Measurements from ENCODE around the gene PGS1.
A peak's percentile ranks its signal among the peaks of the same experiment; 100 is the strongest.
"Not testable (repeated sequence)": the region's sequence is repeated elsewhere in the genome, so short reads cannot be mapped to it uniquely, and the experiment has no call there.

PGS1 gene, protein sequence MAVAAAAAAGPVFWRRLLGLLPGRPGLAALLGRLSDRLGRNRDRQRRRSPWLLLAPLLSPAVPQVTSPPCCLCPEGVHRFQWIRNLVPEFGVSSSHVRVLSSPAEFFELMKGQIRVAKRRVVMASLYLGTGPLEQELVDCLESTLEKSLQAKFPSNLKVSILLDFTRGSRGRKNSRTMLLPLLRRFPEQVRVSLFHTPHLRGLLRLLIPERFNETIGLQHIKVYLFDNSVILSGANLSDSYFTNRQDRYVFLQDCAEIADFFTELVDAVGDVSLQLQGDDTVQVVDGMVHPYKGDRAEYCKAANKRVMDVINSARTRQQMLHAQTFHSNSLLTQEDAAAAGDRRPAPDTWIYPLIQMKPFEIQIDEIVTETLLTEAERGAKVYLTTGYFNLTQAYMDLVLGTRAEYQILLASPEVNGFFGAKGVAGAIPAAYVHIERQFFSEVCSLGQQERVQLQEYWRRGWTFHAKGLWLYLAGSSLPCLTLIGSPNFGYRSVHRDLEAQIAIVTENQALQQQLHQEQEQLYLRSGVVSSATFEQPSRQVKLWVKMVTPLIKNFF

DNA sequence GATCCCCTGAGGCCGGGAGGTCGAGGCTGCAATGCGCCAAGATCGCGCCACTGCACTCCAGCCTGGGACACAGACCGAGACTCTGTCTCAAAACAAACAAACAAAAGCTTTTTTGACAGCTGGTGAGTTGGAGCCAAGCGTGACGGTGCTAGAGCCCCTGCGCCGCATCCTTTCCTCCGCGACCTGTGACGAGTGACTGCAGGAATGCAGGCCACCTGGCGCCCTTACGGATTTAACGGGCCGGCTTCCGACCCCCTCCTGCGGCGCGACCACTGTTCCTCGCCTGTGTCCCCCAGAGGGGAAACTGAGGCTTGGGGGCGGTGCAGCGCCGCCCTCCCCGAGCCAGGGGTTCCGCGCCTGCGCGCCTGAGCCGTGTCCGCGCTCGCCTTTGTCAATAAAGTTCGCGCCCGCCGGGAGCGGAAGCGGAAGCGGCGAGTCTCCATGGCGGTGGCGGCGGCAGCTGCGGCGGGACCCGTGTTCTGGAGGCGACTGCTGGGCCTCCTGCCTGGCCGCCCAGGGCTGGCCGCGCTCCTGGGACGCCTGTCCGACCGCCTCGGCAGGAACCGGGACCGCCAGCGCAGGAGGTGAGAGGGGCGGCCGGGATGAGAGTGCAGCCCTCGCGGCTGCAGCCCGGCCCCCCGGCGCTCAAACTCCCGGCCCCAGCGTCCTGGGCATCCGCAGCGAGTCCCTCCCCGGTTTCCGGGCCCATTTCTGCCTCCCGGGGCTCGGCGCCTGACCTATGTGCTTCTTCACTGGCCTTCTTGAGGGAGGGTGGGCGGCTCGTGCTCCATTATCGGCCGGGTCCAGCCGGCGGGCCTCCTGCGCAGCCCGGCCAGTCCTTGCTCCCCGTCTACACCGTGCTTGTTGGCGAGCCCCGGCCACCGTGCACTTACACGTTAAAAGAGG is at the start of gene PGS1:
PGS1 (plus strand) TSS at position 425 of the 906 bp plus-strand sequence; CDS start at position 442, 17 bp downstream.
- peak; percentile 85 for DNase-seq

DNA sequence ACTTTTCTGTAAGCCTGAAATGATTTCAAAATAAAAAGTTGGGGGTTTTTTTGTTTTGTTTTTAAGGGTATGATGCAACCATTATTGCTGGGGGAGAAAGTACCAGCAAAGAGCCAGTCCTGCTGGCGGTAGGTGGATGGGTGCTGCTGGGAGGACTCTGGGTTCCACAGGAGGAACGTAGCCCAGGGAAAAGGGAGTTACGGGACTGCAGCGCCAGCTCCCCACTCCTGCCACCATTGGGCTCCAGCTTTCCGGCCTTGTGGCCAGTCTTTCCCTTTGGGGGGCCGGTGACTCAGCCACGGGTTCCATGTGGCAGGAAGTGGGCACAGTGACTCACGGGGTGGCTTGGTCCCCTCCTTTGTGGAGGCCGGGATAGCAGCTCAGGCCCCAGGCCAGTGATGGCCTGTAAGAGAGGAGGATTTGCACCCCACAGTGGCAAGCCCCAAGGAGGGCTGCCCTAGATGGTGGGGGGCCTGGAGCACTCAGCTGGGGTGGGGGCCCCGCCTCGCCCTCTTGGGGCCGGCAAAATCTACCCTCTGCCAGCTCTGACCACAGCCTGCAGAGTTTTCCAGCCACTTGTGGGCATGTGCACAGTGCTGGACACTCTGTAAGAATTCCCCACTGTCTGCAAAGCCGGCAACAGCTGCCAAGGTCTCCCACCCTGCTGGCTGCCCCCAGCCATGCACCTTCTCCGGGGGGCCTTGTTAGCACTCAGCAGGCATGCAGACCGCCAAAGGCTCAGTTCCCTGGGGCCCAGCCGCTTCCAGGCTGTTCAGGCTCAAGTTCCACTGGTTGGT is 49.0 kb upstream of the PGS1 start:
- DNase-seq = no peak

DNA sequence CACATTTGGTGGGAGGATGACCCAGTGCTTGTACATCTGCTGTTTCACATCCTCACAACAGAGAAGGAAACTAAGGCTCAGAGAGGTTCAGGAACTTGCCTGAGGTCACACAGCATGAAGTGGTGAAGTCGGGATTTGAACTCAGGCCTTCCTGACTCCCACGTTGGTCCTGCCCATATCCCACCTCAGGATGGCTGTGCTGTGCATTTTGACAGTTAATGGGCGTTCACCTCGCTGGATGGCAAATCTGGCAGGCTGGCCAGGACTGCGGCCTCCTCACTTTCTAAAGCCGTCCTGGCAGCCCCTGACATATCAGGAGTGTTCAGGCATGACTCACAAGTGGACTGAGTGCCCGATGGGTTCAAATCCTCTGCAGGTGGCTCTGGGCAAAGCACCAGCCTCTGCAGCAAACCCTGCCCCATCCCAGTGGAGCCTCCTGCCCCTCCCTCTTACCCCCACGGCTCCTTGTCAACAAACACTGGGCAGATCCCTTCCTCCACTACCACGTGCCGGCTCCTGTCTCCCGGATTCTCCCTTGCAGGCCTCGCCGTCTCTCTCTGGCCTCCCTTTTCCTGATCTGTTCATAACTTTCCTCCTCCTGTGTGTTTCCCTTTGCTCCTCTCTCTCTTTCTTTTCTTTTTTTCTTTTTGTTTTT is 47.8 kb upstream of the PGS1 start:
- no peak for DNase-seq

DNA sequence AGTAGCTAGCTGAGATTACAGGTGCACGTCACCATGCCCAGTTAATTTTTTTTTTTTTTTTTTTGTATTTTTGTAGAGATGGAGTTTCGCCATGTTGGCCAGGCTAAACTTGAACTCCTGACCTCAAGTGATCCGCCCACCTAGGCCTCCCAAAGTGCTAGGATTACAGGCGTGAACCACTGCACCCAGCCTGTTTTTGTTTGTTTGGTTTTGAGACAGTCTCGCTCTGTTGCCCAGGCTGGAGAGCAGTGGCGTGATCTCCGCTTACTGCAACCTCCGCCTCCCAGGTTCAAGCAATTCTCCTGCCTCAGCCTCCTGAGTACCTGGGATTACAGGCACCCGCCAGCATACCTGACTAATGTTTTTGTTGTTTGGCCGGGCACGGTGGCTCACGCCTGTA is 47.1 kb upstream of the PGS1 start:
- DNase-seq = not testable (repeated sequence)

DNA sequence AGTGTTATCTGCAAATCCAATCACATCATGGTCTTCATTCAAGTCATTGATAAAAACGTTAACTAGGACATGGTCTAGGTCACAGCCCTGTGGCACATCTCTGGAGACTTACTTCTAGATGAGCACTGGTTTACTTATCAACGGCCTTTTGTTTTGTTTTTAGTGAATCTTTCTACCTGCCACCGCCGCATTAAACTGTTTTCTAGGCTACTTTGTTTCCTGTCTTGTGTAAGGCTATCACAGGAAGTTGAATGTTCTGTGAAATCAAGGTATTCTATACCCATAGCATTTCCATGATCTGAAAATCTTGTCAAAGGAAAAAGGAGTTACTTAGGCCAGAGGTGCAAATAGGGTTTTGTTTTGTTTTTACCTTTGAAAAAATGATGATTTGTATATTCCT is 45.5 kb upstream of the PGS1 start:
- DNase-seq = no peak

DNA sequence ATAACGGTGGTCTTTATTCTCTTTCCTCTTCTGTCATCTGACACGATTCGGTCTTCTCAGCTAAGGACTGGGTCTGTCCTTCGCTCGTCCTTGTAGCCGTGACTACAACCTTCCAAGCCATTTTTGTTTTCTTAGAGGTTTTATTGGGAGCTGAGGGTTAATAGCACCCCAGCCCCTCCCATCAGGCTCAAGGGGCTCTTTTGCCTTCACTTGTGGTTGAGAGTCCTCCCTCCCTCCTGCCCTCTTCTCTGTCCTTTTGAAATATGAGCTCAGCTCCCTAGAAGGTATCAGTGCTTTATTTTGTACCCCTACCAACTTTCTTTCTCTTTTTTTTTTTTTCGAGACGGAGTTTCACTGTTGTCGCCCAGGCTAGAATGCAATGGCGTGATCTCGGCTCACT is 43.2 kb upstream of the PGS1 start:
- no peak for DNase-seq

DNA sequence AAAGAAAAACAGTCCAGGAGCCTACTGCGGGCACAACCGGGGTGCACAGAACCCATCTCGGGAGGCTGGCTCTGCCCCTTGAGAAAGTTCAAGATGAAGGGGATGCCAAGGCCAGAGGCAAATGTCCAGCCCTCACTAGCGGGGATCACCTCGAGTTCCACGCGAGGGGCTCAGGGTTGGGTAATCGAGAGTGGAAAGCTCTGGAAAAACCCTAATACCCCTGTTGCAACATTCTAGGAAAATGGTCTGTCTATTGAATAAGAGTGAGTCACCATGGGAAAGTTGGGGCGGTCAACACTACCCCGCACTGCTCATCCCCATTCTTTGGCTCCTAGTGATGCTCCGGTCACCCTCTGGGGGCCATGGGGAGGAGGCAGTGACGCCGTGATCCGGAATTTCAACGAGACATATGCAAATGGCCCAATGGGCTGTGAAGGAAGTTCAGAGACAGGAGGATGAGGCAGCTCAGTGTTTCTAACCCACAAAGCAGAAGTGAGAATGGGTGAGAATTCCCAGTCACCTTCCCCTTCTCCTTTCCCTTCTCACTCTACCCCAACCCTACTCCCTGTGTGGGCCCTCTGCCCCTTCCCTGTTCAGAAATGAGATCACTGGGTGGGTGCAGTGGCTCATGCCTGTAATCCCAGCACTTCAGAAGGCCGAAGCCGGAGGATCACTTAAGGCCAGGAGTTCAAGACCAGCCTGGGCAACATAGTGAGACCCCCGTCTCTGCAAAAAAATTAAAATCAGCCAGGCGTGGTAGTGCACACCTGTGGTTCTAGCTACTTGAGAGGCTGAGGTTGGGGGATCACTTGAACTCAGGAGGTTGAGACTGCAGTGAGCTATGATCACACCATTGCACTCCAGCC is 41.0 kb upstream of the PGS1 start:
- DNase-seq = no peak

DNA sequence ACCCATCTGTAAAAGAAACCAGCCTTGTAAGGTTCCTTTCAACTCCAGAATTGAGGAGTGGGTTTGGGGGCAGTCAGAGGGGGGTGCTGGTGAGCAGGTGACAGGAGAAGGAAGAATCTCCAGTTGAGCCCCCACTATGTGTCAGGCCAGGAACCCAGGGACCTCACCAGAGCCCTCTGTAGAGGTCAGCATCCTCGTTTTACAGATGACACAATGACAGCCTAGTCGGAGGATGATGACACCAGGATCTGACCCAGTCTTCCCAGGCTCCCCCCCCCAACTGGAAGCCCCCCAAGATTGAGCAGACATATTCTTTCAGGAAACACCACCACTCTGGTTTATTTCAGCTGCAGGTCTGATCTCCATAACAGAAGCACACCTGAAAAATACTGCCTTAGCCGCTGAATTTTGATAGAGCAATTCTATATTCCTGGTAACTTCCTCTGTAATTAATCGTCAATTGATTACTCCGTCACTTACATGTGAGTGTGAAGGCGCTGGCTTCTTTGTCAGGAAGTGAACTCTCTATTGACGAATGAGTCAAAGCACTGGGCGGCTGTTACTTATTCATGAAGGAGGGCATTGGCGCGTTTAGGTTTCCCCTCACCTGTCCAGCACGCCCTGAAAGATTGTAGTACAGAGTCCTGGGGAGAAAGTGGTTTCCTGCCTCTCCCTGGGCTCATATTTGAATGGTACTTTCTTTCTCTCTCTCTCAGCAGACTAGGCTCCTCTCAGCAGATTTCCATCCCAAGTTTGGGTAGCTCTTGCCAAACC is 39.8 kb upstream of the PGS1 start:
- DNase-seq = no peak

DNA sequence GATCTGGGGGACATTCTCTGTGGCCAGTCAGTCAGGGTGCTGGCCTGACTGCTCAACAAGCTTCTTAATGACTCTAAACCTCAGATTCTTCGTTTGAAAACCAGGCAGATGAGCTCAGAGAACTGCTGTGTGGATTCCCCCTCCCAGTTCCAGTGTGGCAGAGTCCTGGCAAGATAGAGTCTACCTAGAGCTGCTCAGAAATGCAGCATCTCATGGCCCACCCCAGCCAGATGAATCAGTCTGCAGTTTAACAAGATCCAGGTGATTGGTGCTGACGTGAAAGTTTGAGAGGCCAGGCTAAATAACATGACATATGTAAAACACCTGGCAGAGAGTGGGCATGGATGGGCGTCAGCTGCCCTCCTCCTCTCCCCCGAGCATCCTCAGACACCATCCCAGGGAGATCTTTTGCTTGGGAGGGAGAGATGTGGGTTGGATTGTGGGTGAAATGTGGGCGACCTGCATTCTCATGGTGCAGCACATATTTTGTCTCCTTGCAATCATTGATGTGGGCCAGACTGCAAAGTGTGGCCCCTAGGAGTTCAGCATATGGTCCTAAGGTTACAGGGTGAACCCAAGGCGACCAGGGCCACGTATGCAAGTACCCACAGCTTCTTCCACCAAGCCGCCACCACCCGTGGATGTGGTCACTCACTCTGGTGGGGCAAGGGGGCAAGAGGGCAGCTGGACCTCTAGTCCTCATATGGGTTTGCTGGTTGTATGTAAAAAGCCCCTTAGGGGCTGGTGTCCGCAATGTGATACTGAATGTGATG is 38.1 kb upstream of the PGS1 start:
- no peak for DNase-seq

DNA sequence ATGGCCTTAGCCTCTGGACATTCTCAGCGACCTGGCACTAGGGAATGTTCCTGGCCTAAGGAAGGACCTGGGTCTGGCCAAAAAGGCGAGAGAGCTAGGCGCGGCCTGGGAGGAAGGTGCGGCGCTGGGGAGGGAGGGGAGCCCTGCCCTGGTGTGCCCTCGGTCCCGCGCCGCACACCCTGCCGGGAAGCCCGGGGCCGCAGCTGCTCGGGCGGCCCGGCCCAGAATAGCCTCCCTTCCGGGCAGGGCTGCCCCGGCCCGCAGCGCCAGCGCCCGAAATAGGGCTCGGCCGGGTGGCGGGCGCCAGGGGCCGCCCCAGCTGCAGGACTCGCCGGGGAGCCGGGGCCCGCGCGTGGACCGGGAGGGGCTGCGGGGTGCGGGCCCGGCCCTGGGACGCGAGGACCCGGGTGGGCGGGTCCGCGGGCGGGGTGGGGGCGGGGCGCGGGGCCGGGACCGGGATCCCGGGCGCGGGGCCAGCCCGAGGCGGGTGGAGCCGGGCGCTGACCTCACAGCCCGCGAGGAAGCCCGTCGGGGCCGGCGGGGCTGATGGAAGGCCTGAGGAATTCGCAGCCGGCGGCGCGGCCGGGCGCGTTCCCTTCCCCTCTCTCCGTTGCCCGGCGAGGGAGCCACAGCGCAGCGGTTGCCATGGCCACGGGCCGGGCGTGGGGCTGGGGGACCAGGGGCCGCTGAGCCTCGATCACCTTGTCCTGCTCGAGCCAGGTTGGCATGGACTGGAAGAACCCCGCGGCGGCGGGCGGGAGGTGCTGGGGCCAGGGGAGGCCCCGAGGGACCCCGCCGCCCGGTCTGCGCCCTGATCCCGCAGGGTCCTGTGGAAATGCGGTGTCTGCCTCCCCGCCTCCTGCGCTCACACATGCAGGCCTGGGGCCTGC is 36.6 kb upstream of the PGS1 start:
- DNase-seq = peak; percentile 48

DNA sequence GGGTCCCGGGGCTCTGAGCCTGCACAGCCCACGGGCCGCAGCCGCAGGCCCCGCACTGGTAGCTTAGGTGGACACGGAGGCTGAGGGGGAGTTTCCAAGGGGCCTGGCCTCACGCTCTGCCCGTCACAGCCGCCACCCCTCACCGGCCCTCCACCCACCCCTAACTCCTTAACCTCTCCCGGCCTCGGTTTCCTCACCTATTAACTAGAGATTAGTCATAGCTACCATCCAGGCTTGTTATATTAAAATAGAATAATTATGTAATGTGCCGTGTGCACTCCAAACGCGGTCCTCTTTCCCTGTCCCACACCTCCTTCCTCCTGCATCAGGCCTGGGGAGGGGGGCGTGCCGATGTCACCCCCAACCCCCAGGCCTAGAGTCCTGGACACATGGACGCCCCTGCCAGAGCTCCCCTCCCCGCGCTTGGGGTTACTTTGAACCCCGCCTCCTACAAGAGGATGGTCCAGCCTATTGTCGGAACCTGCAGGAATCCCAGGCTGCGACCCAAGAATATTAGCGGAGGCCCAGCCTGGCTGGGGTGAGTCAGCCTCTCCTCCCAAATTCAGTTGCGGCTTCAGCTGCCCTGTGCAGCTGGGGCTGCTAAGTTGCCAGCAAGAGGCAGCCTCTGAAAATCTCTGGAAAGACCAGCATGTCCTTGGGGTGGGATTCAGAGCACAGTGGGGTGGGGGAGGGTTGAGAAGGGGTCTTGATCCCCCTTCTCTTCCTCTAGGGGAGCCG is 35.8 kb upstream of the PGS1 start:
- DNase-seq = no peak

DNA sequence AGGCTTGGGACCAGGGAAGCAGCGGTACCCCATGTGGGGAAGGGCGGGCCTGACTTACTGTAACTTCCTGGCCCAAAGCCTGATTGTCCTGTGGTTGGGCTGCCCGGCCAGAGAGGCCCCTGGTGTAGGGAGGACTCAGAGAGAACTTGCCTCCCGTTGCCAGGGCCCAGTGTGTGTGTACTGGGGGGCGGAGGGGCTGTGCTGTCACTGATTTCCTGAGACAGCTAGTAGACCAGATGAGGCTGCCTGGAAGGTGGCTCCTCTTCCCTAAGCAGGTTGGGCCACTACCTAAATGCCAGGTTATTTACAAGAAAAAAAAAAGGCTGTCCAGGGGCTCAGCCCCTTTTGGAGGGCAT is 35.3 kb upstream of the PGS1 start:
- peak; percentile 38 for DNase-seq

DNA sequence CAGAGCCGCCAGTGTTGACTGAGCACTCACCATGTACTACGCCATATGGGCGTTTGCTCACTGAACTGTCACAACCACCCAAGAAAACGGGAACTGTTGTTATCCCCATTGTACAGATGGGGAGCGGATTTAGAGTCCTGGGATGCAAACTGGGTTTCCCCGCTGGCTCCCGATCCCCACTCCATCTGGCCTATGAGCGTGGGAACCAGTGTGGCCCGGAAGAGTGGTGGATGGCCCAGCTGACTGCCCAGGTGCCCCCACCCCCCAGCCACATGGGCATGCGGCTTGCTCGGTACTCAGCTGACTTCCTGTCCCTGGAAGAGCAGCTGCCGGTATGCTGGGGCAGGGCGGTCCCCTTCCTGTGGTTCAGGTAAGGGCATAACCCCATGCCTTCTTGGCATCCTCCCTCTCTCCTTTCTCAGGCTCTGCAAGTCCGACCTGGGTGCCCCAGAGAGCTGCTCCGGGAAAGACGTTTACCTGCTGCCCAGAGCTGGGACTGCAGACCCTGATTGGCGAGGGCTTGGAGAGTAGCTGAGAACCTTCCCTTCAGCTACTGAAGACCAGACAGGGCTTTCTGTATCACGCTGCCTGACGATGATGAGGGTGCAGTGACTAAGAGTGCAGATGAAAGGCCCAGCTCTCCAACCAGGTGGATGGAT is 34.8 kb upstream of the PGS1 start:
- peak; percentile 75 for DNase-seq

DNA sequence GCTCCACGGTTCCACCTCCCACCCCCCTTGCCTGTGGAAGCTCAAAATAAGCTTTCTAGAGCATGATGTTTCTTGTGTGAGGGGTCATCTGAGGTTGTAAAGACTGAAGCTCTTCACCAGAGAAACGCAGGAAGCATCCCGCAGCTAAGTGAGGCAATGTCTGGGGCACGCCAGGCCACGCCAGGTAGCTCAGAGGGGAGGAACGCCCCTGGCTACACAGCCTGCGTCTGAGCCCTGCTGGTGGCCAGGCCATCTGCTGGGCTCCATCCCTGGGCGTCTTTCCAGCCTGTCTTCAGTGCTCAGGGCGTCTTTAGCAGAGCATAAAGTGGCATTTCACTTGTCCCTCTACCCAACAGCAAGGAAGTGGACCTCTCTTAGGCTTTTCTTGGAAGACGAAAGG is 33.8 kb upstream of the PGS1 start:
- no peak for DNase-seq

DNA sequence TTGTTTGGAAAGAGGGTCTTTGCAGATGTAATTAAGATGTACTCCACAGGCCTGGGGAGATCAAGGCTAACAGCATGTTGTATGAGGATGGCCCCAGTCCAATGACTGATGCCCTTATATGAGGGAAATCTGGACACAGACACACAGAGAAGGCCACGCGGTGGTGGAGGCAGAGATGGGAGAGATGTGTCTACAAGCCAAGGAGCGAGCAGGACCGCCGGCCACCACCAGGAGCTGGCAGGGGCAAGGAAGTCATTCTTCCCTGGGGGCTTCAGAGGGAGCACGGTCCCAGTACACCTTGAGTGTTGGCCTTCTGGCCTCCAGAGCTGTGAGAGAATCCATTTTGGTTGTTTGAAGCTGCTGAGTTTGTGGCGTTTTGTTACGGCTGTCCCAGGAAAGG is 33.3 kb upstream of the PGS1 start:
- no peak for DNase-seq

DNA sequence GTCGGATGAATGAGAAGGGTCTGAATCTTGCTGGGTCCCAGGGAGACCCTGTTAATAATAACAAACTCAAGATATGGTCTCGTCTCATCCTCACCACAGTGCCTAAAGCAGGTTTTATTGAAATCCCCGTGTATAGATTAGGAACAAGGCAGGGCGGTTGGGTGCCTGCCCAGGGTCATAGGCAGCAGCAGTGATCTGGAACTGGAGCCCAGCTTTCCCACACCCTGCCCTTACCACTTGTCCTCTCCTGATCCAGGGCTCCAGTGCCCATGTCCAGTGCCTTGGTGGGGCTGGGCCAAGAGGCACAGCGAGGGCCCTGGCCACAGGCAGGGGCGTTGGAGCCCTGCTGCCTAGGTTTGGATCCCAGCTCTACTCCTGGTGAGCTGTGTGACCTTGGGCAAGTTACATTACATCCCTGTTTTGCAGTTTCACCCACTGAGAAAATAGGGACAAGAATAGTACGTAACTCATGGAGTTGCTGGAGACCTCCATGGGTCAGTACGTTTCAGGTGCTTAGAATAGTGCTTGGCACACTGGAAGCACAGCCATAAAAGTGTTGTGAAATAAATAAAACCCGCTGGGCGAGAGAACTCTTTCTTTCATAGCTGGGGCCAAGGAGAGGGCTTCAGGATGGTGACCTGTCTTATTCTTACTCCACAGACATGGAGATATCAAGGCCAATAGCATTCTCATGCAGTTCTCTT is 32.5 kb upstream of the PGS1 start:
- no peak for DNase-seq
